ENCODE measurements around the gene SDF2L1.
"Not testable (repeated sequence)": the region's sequence is repeated elsewhere in the genome, so short reads cannot be mapped to it uniquely, and the experiment has no call there.

SDF2L1 gene

GRCh38 chr22:21637450-21637849 is 4.7 kb upstream of the SDF2L1 start:
- not testable (repeated sequence) for DNase-seq

GRCh38 chr22:21639359-21639758 is 2.7 kb upstream of the SDF2L1 start:
- no peak for DNase-seq

GRCh38 chr22:21640810-21641209 is 1.3 kb upstream of the SDF2L1 start:
- no peak for DNase-seq

DNA sequence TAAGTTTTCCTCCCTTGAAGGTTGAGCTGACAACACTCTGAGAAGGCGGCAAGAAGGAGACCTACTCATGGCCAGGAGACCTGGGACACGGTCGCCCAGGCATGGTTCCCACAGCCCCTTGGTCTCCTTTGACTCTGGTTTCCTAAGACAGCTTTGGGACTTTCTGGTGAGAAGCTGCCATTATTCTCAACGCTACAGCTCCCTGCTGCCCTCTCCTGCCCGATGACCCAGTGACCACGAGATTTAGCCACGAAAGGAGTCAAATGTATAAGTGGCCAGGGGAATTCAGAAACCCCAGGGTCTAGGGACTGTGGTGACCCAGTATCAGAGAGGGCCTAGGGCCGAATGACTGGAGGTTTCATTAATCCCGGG is 699 bp upstream of the SDF2L1 start:
- no peak for DNase-seq

DNA sequence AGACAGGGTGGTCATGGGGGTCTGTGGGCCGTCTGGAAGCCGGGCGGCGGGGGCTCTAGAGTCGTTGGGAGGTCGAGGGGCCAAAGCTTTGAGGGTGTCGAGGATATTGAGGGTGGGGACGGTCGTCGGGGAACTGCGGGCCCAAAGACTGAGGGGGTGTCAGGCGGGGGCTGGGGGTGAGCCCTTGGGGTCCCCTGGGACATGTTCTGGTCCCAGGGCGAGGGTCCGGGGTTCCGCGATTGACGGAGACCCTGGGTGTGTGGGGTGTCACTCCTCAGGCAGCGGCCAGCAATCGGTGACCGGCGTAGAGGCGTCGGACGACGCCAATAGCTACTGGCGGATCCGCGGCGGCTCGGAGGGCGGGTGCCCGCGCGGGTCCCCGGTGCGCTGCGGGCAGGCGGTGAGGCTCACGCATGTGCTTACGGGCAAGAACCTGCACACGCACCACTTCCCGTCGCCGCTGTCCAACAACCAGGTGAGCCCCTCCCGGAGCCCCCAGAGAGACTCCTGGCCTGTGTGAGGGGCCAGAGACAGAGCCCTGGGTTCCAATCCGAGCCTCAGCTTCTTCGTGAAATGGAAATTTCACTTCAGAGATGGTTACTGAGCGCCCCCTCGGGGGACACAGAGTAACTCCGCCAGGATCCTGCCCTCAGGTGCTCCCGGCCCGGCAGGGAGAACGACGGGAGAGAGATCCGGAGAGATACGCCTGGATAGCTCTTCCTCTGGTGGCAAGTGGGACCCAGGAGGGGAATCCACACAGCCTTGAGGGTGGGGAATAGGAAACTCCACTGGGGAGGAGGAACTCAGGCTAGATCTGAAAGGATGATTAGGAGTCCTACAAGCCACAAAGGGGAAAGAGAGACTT is 714 bp downstream of the SDF2L1 start:
- peak; percentile 54 to 61 for DNase-seq

DNA sequence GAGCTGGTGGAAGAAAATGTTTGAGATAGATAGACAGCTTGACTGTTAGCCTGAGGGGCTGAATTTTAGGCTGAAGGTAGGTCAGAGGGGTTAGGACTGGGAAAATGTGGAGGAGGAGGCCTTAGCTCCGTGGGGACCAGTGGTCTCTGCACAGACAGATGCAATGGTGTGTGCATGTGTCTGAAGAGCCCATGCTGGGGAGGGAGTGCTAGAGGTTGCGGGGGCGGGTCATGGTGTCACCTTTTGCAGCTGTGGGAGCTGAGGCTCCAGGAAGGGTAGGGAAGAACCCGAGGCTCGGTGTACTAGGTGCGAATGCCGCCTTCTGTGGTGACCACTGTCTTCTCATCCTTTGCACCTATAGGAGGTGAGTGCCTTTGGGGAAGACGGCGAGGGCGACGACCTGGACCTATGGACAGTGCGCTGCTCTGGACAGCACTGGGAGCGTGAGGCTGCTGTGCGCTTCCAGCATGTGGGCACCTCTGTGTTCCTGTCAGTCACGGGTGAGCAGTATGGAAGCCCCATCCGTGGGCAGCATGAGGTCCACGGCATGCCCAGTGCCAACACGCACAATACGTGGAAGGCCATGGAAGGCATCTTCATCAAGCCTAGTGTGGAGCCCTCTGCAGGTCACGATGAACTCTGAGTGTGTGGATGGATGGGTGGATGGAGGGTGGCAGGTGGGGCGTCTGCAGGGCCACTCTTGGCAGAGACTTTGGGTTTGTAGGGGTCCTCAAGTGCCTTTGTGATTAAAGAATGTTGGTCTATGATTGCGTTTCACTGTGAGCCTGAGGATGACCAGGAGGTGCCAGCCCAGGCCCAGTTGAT is 1.6 kb downstream of the SDF2L1 start:
- no peak for DNase-seq

GRCh38 chr22:21645513-21645912 is 3.4 kb downstream of the SDF2L1 start:
- DNase-seq: not testable (repeated sequence)

- DNase-seq: peak; percentile 72 to 80
Measured at GRCh38 chr22:21646608-21647590, 4.8 kb downstream of the SDF2L1 start.

DNA sequence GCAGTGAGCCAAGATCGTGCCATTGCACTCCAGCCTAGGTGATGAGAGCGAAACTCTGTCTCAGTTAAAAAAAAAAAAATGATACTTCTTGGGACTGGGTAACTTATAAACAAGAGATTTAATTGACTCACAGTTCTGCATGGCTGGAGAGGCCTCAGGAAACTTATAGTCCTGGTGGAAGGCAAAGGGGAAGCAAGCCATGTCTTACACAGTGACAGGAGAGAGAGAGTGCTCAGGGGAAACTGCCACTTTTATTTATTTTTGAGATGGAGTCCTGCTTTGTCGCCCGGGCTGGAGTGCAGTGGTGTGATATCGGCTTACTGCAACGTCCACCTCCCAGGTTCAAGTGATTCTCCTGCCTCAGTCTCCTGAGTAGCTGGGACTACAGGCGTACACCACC is 8.2 kb downstream of the SDF2L1 start:
- no peak for DNase-seq

DNA sequence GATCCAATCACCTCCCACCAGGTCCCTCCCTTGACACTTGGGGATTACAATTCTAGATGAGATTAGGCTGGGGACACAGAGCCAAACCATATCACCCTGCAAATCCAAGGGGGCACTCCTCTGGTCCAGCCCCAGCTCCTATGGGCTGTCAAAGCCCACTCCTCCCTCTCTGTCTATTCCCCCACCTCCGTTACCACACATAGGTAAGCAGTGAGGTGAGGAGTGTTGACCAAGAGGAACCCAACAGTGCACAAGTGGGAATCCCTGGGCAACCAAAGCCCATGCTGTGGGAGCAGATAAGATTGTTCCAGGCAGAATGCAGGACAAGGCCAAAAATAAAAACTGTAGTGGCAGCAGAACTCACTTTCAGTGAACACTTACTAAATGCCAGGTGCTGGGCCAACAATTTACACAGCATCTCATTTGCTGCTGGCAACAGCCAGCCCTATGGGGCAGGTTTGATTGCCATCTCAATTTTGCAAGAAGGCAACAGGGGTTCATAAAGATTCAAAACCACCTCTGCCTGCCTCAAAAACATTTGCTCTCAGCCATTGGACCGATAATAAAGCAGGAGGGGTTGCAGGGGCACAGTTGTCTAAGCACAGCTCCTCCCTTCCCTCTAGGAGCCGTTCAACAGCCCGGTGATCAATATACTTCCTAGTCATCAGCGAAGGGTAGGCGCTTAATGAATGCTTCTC is 8.9 kb downstream of the SDF2L1 start:
- DNase-seq: no peak

- no peak for DNase-seq
Measured at GRCh38 chr22:21651521-21652009, 9.5 kb downstream of the SDF2L1 start.

DNA sequence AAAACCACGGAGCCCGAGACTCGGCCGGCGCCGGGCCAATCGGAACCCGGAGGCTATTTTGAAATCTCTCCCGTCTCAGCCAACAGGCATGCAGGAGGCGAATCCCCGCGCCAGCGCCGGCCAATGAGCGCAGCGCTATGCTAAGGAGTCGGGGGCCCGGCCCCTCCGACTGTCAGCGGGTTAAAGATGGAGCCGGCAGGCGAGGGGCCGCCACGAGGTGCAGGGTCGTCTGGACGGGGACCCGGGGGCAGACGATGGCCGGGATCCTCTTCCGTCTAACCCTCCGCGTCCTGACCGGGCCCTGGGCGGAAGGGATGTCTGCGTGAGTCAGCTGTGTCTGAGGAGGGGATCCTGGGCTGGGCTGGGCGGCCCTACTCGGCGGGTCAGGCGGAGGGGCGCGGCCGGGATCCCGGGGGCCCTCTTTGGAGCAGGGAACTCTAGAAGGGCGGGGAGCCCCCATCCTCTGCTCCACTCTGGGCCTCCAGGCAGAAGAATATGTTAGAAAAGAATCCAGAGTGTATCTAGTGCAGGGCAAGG is 10.0 kb downstream of the SDF2L1 start:
- DNase-seq: peak; percentile 73 to 75

DNA sequence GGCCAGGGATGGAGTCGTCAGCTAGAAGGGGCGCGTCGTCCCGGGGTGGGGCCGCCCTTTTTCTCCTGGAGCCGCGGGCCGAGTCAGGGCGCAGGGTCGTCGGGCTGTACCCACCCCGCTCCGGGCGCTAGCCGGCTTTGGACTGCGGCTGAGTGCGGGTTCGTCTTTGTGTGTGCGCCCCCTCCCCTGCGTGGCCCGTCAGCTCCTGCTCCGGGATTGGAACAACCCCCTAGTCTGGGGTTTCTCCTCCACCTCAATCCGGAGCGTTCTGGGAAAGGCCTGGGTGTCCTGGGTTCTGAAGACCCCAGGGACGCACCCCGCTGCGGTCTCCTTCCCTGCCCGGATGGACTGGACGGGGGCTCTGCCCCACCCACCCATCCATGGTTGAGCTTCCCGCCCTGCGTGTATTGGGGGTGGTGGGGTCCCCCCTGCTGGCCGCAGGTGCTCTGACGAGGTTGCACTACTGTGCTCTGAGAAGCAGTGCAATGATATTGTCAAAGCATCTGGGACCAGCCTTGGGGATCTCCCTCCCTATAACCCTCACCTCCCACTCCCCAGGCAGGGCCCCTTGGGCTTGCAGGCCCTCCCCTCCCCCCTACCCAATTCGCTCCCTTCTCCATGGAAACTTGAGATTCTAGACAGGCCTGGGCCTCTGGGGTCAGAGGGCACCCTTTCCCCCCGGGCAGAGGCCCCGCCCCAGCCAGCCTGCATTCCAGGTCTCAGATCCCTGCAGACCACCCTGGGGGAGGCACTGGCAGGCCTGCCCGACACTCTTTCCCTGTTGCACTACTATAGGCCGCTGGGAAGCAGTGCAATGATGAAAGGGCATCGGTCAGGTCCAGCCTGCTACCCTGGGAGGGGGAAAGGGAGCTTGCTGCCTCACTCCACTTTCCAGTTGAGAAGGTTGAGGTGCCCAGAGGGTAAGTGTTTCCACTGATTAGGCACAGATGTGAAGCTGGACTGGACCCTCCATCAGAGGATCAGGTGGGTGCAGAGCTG is 10.7 kb downstream of the SDF2L1 start:
- no peak for DNase-seq

GRCh38 chr22:21657020-21657359 is 14.9 kb downstream of the SDF2L1 start:
- no peak for DNase-seq

DNA sequence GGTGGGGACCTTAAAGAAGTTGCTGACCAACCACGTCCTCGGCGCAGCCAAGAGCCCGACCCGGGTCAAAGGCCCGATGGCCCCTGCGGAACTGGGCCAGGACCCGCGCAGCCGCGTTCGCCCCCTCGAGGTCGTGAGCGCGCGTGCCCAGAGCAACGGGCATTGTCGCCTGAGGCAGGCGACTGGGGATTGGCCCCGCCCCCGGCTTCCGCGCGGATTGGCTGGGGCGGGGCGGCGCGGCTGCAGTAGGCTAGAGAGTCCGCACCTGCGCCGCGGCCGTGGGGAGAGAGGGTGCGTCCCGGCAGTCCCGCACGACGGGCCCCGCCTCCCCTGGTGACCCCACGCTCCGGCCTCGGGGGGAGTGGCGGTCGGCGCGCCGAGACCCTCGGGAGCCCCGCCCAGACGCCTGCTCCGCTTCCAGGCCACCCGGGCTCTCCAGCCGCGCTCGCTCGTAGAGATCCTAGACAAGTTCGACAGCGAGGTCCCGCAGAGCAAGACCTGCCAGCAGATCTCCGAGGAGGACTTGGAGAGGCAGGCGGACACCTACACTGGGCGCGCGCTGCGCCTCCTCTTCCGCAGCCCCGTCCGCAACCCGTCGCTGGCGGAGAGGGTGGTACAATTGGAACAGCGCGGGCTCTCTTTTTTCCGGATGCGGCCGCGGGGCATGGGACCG is 15.4 kb downstream of the SDF2L1 start:
- DNase-seq: peak; percentile 70 to 78

GRCh38 chr22:21659864-21660525 is 17.9 kb downstream of the SDF2L1 start:
- DNase-seq: no peak

DNA sequence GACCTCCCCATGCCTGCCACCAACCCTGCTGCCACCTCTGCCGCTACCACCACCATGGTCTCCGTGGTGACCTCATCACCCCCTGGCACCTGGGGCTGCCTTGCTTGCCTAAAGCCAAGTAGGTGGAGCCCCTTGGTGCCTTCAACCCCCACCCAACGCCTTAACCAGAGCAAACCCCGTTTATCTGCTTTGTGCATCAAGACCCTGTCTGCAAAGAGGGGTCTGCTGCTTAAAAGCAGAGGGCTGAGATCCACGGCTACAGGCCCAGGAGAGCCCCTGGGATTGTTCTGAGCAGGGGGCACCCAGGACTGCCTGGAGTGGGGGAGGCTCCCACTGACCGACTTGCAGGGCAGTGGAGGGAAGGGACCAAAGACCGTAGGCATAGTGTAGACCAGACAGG is 18.8 kb downstream of the SDF2L1 start:
- no peak for DNase-seq

- no peak for DNase-seq
Measured at GRCh38 chr22:21661991-21662390, 19.9 kb downstream of the SDF2L1 start.

- no peak for DNase-seq
Measured at GRCh38 chr22:21663738-21664137, 21.6 kb downstream of the SDF2L1 start.

All from activated CD4-positive, alpha-beta T cell treated with anti-CD3 and anti-CD28 coated beads for 4 hours (primary cell).